Activated gamma-delta T cell treated with Interleukin-2 at 50 U/mL for 16 hours (primary cell): ENCODE data around the gene PTPRD.
"Not testable (repeated sequence)": the region's sequence is repeated elsewhere in the genome, so short reads cannot be mapped to it uniquely, and the experiment has no call there.

Experiments
- DNase-seq: peaks from one replicate; pipeline ENCODE4 v3.0.0-alpha.2; 2020

The PTPRD gene

DNA sequence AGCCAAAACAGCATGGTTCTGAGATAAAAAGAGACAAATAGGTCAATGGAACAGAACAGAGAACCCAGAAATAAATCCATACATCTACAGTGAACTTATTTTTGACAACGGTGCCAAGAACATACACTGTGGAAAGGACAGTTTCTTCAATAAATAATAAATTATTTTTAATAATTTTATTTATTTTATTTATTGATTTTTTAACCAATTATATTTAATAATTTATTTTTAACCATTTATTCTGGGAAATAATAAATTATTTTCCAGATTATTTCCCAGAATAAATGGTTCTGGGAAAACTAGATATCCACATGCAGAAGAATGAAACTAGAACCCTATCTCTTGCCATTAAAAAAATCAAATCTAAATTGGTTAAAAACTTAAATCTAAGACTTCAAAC is 1669.4 kb downstream of the PTPRD start:
- DNase-seq: no peak

DNA sequence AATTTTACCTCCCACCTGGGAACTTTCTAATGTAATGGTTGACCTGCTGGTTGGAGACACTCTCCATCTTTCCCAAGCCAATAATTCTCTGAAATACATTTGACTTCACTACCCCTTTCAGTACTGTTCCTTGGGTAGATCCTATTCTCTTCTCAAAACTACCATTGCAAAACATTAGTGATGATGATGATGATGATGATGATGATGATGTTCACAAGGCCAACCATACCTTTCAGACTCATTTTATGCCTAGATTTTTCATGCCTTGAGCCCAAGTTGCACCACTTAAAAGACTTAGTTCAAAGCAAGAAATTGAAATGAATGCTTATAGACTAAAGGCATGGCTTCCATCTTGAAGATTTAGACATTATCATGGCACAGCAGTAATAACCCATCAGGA is 1672.2 kb downstream of the PTPRD start:
- DNase-seq: no peak

DNA sequence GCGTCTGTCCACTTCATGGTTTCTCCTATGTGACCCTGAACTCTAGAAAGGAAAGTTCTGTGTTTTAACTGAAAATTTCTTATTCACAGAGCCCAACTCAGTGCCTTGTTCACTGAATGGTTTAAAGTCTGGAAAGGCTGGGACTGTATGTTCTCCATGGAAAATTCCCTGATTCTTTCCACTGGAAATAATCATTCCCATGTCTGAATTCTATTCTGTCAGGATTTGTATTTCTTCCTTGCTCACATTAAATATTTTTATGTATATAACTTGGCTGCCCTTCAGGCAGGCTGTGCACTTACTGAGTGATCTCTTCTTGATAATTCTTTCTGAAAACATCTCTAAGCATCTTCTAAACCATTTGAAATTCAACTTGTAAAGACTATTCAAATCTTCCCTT is 1686.3 kb downstream of the PTPRD start:
- no peak for DNase-seq

DNA sequence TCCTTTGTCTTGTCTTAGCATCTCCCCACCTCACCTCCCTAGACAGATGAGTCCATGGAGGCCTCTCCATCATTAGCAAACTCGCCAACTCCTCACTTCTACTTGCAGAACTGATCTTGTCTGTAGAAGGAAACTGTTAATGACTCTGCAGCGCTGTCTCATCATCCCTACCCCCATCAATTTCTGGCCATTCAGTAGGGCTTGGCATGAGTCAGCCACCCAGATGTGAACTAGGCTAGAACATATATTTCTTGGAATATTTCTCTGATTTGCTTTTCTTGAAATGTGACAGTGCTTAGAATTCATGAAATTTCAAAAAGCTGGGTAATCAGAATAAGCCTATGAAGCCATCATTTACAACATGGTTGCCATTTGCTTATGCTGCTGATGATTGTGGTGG is 1688.2 kb downstream of the PTPRD start:
- no peak for DNase-seq

DNA sequence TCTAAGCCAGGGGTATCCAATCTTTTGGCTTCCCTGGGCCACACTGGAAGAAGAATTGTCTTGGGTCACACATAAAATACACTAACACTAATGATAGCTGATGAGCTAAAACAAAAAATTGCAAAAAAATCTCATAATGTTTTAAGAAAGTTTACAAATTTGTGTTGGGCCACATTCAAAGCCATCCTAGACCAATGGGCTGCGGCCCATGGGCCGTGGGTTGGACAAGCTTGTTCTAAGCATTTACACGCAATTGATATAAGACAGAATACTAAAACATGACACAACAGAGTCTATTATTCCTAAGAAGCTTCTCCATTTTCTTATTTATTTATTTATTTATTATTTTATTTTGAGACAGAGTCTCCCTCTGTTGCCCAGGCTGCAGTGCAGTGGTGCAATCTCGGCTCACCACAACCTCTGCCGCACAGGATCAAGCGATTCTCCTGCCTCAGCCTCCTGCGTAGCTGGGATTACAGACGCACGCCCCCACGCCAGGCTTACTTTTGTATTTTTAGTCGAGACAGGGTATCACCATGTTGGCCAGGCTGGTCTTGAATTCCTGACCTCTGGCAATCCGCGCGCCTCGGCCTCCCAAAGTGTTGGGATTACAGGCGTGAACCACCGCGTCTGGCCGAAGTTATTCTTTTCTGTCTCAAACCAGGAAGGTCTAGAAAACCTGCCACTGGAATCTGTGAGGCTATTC is 1692.2 kb downstream of the PTPRD start:
- not testable (repeated sequence) for DNase-seq

DNA sequence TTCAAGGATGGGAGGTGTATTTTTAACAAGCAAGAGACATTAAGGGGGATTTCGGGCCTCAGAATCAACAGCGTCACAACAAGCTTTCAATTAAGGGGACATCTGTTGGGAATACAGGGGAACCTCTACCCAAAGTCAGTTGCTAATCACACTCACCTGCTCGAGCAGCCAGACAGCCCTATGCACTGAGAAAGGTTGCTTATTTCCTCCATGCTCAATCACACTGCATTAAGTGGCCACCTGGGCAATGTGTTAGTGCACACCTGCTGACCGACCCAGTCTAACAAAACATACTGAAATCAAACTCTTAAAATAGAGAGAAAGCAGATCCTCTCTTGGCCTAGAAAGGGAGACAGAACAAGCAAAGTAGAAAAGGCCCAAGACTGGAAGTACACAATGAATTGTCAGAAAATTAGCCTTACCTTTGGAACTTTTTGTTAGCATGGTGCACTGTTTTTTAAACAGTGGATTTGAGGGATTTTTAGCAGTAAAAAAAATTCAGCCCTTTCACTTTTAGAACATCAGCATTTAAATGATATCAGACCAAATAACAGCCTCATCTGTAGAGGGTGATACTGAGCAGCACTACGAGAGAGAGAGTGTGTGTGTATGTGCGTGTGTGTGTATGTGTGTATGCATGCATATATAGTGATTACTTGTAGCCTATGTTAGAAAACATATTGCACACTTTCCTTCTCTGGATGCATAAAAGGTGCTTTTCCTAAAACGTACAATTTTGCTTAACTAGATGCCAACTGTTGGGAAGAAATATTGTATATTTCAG is 1694.7 kb downstream of the PTPRD start:
- no peak for DNase-seq

DNA sequence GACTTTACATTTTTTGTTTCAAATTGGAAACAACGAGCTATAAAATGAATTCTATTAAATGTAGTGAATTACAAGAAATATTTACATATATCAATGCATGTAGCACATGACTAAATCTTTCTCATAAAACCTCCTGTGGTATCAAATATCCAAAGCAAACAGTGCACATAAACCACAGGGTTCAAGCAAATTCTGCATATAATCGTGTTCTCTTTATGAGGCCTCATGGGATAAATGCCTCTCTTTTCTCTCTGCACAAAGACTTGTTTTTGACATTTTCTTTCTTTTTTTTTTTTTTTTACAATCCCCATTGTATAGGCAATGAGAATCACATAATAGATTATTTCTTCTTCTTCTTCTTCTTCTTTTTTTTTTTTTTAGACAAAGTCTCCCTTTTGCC is 1696.0 kb downstream of the PTPRD start:
- DNase-seq: no peak

DNA sequence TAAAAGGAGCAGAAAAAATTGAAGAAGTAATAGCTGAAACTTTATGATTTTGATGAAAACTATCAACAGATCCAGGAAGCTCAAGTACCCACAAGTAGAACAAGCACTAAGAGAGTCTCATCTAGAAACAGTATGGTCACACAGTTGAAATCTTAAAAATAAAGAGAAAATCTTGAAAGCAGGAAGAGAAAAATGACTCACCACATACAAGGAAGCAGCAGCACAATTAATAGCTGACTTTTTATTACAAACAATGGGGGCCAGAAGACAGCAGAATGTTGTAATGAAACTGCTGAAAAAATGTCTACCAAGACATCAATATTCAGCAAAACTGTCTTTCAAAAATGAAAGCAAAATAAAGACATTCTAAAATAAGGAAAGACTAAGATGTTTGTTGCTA is 1704.9 kb downstream of the PTPRD start:
- no peak for DNase-seq

DNA sequence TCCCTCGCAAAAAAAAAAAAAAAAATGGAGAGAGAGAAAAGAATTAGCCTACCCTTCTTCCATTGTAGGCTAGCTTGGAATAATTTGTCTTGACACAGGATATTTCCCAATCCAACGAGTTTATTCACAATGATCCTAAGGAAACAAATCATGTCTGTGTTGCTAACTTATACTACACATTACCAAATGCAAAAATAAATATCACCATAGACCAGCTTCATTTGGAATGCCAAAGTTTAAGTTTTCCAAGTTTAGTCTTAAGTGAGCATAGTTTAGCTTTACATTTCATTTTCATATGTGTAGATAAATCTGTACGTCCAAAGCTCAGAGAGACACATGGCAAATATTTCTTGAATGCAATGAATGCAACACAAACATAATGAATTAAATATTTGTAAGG is 1707.1 kb downstream of the PTPRD start:
- DNase-seq: no peak

DNA sequence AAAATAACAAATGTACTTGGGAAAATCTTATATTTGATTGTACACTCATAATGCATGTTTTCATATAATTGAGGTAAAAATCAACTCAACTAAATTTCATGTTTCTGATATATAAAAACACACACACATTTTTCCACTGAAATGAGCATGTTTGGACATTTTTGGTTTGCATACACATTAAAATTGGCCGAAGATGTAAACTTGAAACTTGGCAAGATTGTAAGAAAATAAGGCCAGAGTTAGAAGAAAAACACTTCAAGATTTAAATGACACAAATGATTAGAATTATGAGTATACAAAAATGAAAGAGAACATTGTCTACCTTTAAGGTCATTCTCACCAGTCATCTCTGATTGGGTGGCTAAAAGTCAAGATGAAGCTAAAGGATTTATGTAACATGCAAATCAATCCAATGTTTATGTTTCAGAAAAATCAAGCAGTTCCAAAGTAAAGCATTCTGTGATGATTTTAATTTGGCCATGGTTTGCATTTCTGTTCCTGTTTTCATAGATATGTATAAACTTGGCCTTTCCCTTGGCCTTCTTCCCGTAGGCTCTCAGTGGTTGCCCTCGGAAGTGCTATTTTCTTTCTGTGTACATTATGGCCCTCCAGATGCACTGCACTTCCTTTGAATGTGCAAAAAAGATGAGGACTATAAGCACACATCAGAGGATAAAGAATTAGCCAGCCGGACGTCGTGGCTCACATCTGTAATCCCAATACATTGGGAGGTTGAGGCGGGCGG is 1707.9 kb downstream of the PTPRD start:
- no peak for DNase-seq

DNA sequence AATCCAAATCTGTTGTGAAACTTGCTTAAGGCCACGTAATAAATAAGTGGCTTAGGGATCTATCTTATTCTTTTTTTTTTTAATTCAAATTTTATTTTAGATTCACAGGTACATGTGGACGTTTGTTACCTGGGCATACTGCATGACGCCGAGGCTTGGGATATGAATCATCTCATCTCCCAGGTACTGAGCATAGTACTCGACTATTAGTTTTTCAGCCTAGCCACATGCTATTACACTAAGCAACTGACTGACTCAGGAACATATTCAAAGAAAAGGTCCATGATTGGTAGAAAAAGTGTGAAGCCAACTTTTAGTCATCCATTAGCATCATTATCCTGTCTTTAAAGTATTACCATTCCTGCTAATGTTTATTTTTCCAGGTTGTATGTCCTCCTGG is 1709.7 kb downstream of the PTPRD start:
- no peak for DNase-seq

DNA sequence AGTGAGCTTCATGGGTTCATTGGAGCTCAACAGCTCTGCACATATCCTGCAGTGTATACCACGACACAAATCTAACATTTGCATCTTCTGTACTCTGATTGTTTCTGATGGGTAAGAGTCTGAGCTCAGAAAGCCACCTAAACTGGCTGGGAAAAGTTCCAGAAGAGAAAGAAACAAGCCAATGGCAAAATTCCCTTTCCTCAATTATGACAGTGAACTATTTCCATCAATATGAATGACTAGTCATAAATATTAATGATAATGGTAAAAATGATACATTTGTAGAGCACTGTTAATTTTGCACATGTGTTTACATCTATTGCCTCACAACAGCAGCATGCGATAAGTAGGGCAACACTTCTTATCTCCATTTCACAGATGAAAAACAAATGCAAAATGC is 1711.7 kb downstream of the PTPRD start:
- DNase-seq: no peak

DNA sequence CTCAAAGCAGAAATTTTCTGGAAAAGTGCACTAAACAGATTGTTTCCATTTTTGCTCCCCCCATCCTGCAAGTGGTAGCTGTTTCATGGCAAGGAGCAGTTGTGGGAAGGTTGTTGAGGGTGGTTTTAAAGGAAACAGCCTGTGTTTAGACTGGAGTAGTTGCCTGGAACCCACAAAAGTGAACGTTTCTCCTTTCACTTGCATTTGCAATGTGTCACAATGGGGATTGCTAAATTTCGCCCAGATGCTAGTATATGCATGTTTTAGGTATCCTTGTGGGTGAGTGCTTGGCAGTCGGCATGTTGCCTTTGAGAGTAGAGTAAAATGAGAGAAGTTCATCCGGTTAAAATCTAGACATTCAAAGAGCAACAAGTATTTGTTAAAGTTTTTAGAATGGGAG is 1713.3 kb downstream of the PTPRD start:
- DNase-seq: no peak

DNA sequence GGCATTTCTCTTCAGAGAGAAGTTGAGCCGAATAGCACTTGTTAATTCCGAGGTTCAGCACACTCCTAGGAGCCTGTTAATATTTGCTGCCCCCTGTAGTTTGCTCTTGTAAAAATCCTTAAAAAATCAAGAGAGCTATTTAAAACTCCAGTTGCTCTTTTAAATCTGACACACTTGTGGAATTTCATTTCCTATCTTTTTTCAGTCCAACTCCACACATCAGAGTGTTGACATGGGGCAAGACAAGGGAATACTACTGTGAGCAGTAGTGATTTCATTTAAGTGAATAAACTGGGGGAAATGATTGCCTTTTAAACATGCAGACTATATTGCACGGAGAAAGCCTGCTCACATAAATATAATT is 1717.0 kb downstream of the PTPRD start:
- no peak for DNase-seq

DNA sequence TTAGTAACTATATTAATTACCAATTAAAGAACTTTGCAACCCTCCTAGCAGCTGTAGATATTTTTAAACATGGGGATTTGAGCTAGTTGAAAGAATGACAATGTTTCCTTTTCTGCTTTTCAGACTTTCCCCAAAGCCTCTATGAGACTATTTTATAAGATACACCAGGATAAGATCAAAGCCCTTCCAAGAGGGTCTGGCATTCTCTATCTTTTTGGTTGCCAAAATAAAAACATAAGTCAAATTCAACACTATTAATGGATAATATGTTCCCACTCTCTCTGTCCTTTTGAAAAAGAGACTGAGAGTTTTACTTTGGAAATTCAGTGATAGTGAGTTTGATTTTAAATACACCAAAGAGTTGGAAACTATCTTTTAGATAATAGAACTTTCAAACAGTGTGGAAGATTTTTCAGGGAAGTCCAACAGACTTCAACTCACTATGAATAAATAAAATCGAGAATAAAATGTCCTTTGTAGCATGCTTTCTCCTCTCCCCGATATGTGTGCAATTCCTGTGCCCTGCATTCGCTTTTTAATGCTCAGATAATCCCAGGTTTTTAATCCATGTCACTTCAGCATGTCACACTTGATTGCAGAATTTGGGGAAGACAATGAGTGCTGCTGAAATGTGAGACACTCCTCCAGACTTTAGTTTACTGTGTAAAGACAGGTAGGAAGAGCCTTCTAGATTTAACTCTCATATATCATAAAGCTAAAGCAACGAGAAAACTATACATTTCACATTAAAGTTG is 1717.5 kb downstream of the PTPRD start:
- no peak for DNase-seq

DNA sequence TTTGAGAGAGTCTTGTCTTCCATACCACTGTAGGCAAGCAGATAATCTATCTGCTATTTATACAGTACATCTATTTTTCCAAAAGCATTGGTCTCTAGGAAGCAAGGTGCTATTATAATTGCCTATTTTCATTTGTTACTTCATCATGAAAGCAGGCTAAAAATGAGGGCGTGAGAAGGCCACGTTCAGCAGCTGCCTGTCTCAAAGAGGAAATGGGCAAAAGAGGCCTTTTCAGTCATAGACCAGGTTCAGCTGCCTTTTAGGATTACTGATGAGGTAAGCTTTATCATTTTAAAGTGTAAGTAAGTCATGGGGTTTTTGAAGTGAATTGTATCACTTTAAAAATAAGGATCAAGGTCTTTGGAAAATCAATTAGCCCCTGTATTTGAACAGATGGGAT is 1722.1 kb downstream of the PTPRD start:
- DNase-seq: no peak

DNA sequence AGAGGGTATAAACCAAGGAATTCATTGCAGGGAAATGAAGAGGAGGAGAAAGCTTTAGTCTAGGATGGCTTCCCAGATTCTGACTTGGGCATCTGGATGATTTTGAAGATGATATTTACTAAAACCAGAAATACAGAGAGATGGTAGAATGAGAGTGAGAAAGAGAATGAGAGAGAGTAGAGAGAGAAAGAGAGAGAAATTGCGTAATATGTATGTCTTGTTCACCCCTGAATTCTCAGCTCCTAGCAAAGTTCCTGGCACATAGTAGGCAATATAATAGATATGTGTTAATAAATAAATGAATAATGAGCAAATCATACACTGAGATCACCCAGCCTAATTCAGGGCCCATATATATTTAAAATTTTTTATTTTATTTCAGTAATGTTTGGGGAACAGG is 1723.7 kb downstream of the PTPRD start:
- no peak for DNase-seq

DNA sequence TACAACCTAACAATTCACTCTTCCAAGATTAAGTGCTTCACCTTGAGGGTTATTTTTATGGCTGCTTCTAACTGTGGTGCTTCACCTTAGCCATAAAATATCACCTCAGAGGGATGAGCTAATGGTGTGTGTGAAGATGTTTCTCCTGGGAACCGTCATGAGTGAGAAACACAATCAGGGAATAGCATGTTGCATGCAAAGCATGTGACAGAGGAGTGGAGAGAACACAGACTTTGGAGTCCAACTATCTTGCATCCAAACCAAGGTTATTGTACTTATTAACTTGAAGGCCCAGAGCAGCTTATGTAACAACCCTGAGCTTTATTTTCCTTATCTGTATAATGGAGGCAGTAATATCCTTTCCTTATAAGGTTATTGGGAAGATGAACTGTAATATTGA is 1724.2 kb downstream of the PTPRD start:
- no peak for DNase-seq

DNA sequence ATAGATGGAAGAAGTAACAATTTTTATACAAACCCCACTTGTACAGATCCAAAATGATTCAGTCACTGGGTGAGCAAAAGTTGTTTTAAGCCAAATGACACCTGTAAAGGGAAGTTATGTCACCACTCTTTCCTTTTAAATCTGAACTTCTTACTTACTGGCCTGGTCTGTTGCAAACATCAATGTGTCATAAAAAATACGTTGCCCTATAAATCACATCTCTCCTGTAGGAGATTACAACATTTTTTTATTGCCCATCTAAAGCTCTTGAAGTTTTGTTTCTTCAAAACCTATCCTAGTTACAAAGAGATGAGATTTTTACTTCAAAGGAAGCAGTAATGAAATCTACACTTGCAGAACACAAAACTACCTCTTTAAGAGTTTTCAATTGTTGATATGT is 1725.4 kb downstream of the PTPRD start:
- DNase-seq: no peak

DNA sequence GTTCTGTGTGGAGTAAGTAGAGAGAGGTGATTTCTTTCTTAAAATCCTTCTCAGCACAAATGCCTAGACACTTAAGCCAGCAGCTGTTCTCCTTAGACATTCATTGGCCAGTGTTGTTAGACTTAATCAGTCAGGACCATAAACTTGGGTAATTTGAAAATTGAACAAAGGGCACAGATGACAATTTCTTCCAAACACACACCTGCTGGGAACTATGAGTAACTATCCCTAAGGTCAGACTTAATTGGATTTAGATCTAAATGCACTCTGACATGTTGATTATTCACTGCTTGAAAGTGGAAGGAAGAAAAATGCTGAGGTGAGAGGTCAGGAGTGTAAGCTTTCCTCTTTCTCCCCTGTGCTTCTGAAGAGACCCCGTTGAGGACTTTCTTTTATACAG is 1729.5 kb downstream of the PTPRD start:
- no peak for DNase-seq

DNA sequence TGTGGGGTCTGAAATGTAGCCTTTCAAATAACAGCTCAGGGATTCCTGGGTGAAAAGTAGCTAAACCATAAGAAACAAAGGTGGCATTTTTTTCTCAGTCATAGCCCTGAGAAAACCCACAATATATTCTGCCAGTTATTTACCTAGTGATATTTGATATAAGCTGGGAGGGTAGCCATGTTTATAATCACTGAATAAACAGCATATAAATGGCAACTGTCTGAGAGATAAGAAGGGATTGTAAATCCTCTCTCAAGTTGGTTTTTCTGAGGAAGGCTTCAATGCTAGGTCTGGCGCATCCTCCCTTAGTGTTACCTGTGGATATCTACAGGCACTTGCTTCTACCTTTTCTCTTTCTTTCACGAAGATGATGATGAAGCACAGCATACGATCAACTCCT is 1732.7 kb downstream of the PTPRD start:
- no peak for DNase-seq

DNA sequence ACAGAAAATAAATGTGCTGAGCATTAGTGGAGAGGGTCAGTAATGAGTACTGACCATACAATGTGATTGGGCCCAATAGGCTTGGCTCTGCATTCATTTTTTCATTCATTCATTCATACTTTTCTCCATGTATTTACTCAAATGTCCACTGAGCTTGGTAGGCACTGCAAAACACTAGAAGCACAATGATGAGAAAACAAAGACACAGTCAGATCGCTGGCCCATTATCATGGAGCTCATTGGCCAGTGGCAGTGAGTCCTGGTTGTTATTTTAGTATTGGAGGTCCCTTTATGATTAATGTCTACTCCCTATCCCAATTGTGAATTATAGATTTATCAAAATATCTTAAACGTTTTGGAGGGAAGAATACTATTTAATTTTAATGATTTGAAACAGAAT is 1733.5 kb downstream of the PTPRD start:
- no peak for DNase-seq

DNA sequence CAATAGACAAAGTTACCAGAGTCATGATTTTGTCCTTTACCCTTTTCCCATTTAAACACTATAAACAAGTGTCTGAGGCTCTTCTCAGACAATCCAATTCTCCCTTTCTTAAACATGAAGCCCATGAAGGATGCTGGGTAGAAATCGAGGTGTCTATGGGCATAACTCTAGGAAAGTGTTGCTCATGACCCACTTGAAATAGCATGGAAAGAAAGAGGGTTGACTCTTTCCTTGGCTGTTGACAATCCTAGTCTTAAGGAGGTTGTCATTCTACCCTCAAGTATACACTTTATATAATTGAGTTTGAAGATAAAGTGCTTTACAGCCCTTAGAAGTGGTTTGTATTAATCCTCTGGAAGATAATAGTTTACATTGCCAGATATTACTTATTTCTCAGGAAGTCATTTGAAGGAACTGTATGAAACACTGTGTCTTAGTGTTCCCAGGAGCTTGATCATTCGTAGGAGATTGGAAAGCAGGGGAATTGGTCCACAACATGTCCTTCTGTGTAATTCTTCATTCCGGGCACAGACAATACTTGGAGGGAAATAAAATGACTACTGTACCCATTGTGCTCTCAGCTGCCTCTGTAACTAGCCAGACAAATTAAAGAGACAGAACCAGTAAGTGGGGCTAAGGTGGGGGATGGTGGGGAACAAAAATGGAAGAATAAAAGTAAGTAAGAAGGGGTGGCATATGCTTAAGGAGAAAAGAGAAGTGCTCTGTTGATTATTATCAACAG is 1734.9 kb downstream of the PTPRD start:
- DNase-seq: no peak
